H9 (cell line): ENCODE results near the gene PCDH9. TPM values are rescaled to one million over a fixed set of nuclear protein-coding genes. Genes with fewer than 3 reads are reported as not detected.

Experiments used
- DNase-seq: peaks from one replicate; pipeline ENCODE4 v3.0.0-alpha.2; 2017
- H2AFZ ChIP-seq: one replicate; pipeline ENCODE4 v1.6.1; 2013; ENCODE audit warnings: mild to moderate bottlenecking, low read length, control low read depth, moderate library complexity
- H2AK5ac ChIP-seq: 2 replicates; pipeline ENCODE4 v1.6.1; 2013; ENCODE audit warnings: low read length, control low read depth, mixed read lengths; ENCODE audit not compliant: insufficient read length
- H2BK120ac ChIP-seq: one replicate; pipeline ENCODE4 v1.6.1; 2013; ENCODE audit warnings: low read depth, mild to moderate bottlenecking, low read length, control low read depth, inconsistent platforms; ENCODE audit not compliant: poor library complexity, severe bottlenecking
- H2BK12ac ChIP-seq: 2 replicates; pipeline ENCODE4 v1.6.1; 2013; ENCODE audit warnings: low read length, control low read depth, mixed read lengths, low read depth; ENCODE audit not compliant: insufficient read length
- H2BK15ac ChIP-seq: 2 replicates; pipeline ENCODE4 v1.6.1; 2013; ENCODE audit warnings: low read depth, low read length, control low read depth
- H2BK20ac ChIP-seq: one replicate; pipeline ENCODE4 v1.6.1; 2013; ENCODE audit warnings: low read depth, mild to moderate bottlenecking, low read length, control low read depth, inconsistent platforms; ENCODE audit not compliant: poor library complexity, severe bottlenecking
- H2BK5ac ChIP-seq: 2 replicates; pipeline ENCODE4 v1.6.1; 2013; ENCODE audit warnings: low read length, control low read depth, mixed read lengths; ENCODE audit not compliant: insufficient read length
- H3K14ac ChIP-seq: 2 replicates; pipeline ENCODE4 v1.6.1; 2013; ENCODE audit warnings: low read length, control low read depth; ENCODE audit not compliant: insufficient read depth
- H3K18ac ChIP-seq: 2 replicates; pipeline ENCODE4 v1.6.1; 2013; ENCODE audit warnings: low read depth, mild to moderate bottlenecking, mixed read lengths, low read length, control low read depth; ENCODE audit not compliant: insufficient read length
- H3K23ac ChIP-seq: 2 replicates; pipeline ENCODE4 v1.6.1; 2013; ENCODE audit warnings: low read length, control low read depth, mixed read lengths, low read depth; ENCODE audit not compliant: insufficient read length
- H3K23me2 ChIP-seq: 2 replicates; pipeline ENCODE4 v1.6.1; 2013; ENCODE audit warnings: low read depth, mild to moderate bottlenecking, mixed read lengths, low read length, control low read depth; ENCODE audit not compliant: insufficient read length, poor library complexity, severe bottlenecking
- H3K27ac ChIP-seq: 2 replicates; pipeline ENCODE4 v1.5.1; 2013; ENCODE audit warnings: low read length, control low read depth, mixed read lengths, low read depth; ENCODE audit not compliant: insufficient read length
- H3K27me3 ChIP-seq: 2 replicates; pipeline ENCODE4 v1.6.1; 2013; ENCODE audit warnings: low read length, control low read depth, inconsistent platforms; ENCODE audit not compliant: insufficient read depth
- H3K4ac ChIP-seq: 2 replicates; pipeline ENCODE4 v1.6.1; 2013; ENCODE audit warnings: low read depth, mild to moderate bottlenecking, control low read depth, inconsistent platforms, low read length, moderate library complexity
- H3K4me1 ChIP-seq: 2 replicates; pipeline ENCODE4 v1.6.1; 2013; ENCODE audit warnings: low read length, control low read depth, inconsistent platforms; ENCODE audit not compliant: insufficient read depth
- H3K4me2 ChIP-seq: 2 replicates; pipeline ENCODE4 v1.6.1; 2013; ENCODE audit warnings: low read length, control low read depth, mixed read lengths; ENCODE audit not compliant: insufficient read length, insufficient read depth
- H3K56ac ChIP-seq: 2 replicates; pipeline ENCODE4 v1.6.1; 2013; ENCODE audit warnings: low read depth, mild to moderate bottlenecking, mixed read lengths, low read length, control low read depth; ENCODE audit not compliant: insufficient read length
- H3K79me1 ChIP-seq: 2 replicates; pipeline ENCODE4 v1.6.1; 2013; ENCODE audit warnings: low read depth, mild to moderate bottlenecking, moderate library complexity, low read length, control low read depth, inconsistent platforms; ENCODE audit not compliant: insufficient read depth, poor library complexity, severe bottlenecking
- H3K79me2 ChIP-seq: 2 replicates; pipeline ENCODE4 v1.6.1; 2013; ENCODE audit warnings: low read length, control low read depth, inconsistent platforms; ENCODE audit not compliant: insufficient read depth
- H3K9ac ChIP-seq: 2 replicates; pipeline ENCODE4 v1.6.1; 2013; ENCODE audit warnings: low read length, control low read depth, mixed read lengths; ENCODE audit not compliant: insufficient read length; ENCODE audit errors: extremely low read depth
- H3K9me3 ChIP-seq: one replicate; pipeline ENCODE4 v1.6.1; 2013; ENCODE audit warnings: low read depth, low read length, inconsistent platforms; ENCODE audit not compliant: control insufficient read depth
- H3T11ph ChIP-seq: one replicate; pipeline ENCODE4 v1.6.1; 2013; ENCODE audit warnings: mild to moderate bottlenecking, low read length, control low read depth, inconsistent platforms
- H4K20me1 ChIP-seq: one replicate; pipeline ENCODE4 v1.6.1; 2013; ENCODE audit not compliant: control insufficient read depth, insufficient read length, insufficient read depth
- H4K5ac ChIP-seq: 2 replicates; pipeline ENCODE4 v1.6.1; 2013; ENCODE audit warnings: low read depth, mild to moderate bottlenecking, mixed read lengths, low read length, control low read depth; ENCODE audit not compliant: insufficient read length
- H4K8ac ChIP-seq: replicated peaks from 2 replicates; pipeline ENCODE4 v1.6.1; 2013; ENCODE audit warnings: low read length, control low read depth, mixed read lengths, low read depth; ENCODE audit not compliant: insufficient read length
- H4K91ac ChIP-seq: 2 replicates; pipeline ENCODE4 v1.6.1; 2013; ENCODE audit warnings: low read depth, mild to moderate bottlenecking, moderate library complexity, mixed read lengths, low read length, control low read depth; ENCODE audit not compliant: insufficient read length
- H3K27ac Mint-ChIP-seq, 3 experiments: 2 replicates in 2 of 3; 3 replicates in 1 of 3; pipeline ENCODE4 v1.8.0; 2020 to 2021; ENCODE audit warnings: mixed read lengths in 3 of 3, mild to moderate bottlenecking in 1 of 3, moderate library complexity in 1 of 3
- H3K27me3 Mint-ChIP-seq: 2 replicates; pipeline ENCODE4 v1.8.0; 2021; ENCODE audit warnings: low read depth, mild to moderate bottlenecking, moderate library complexity, mixed read lengths
- H3K36me3 Mint-ChIP-seq, 3 experiments: 2 replicates in 2 of 3; 3 replicates in 1 of 3; pipeline ENCODE4 v1.8.0; 2020 to 2021; ENCODE audit warnings: low read depth in 3 of 3, mixed read lengths in 3 of 3; ENCODE audit not compliant: insufficient read depth in 1 of 3
- H3K4me1 Mint-ChIP-seq, 2 experiments: 2 replicates each; pipeline ENCODE4 v1.8.0; 2020; ENCODE audit warnings: mixed read lengths in 2 of 2
- H3K4me3 Mint-ChIP-seq, 2 experiments: 2 replicates in 1 of 2; 3 replicates in 1 of 2; pipeline ENCODE4 v1.8.0; 2020 to 2021; ENCODE audit warnings: mild to moderate bottlenecking in 2 of 2, mixed read lengths in 2 of 2, moderate library complexity in 1 of 2
- H3K9me3 Mint-ChIP-seq, 2 experiments: 2 replicates in 1 of 2; 3 replicates in 1 of 2; pipeline ENCODE4 v1.8.0; 2020; ENCODE audit warnings: mild to moderate bottlenecking in 2 of 2, mixed read lengths in 2 of 2, moderate library complexity in 1 of 2
- WGBS: extraction: QIAGEN DNeasy Blood & Tissue Kit; methylation state at CpG from one replicate; pipeline ENCODE4 v1.1.7; 2013; ENCODE audit warnings: missing lambda C conversion rate, low lambda C conversion rate, mixed read lengths; ENCODE audit not compliant: insufficient read length; ENCODE audit errors: extremely low coverage; 5-methylcytosine and 5-hydroxymethylcytosine counted together
- total RNA-seq: library from RNA; stranded (reverse); gene quantifications from 2 replicates; pipeline ENCODE4 v1.2.1, GENCODE V29; 2021
- TF ChIP-seq, protein P1 (sequence below): fragments of 200-600 bp; sonication (generic); conservative IDR thresholded peaks from 3 replicates; pipeline ENCODE4 v1.8.0; 2021; ENCODE audit warnings: antibody characterized with exemption, mild to moderate bottlenecking

The PCDH9 gene
- total RNA-seq, 1 experiment from 2014 or later = 0.11 TPM

DNA sequence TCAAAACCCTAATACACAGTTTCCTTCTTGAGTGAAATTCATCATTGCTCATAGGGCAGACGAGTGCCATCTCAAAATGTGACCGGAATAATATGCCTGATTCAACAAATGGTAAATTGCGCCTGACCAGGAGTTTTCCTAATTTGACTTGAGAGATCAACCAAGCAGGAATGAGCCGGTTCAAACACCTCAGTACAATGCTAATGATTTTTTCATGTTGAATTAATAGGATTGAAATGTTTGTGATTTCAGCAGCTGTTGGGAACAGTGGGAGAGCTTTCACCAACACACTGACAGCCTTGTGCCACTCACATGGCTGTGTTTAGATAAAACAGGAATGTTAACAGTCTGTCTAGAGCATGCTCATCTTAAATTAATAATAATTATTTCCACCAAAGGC lies 484.8 kb downstream of the PCDH9 start:
- no CpG with 5 or more reads among the region's 4 CpGs for WGBS
- no peaks in the 10 kb centered on the region for H3K23me2 ChIP-seq
- no peaks in the 10 kb centered on the region for H3K27me3 Mint-ChIP-seq
- no peak overlapping the region for H3K14ac ChIP-seq
- no peak overlapping the region for H2AK5ac ChIP-seq
- no peak overlapping the region for H2BK5ac ChIP-seq
- H3K36me3 Mint-ChIP-seq = no peaks in the 10 kb centered on the region; a peak in 1 of 7 replicates
- no peak overlapping the region for H3K18ac ChIP-seq
- no peaks in the 10 kb centered on the region for H3K9me3 ChIP-seq
- H3K56ac ChIP-seq = no peak overlapping the region
- H3K4me2 ChIP-seq = no peak overlapping the region
- no peak overlapping the region for H2BK12ac ChIP-seq
- DNase-seq = no peak
- H3K27ac Mint-ChIP-seq = no peak overlapping the region
- no peak overlapping the region for H2AFZ ChIP-seq
- no peaks in the 10 kb centered on the region for H3K79me2 ChIP-seq
- no peak overlapping the region for H3K4ac ChIP-seq
- H3K27me3 ChIP-seq = no peaks in the 10 kb centered on the region
- H4K8ac ChIP-seq = no peak overlapping the region
- no peak overlapping the region for H4K5ac ChIP-seq
- no peak overlapping the region for H3T11ph ChIP-seq
- H2BK15ac ChIP-seq = no peak overlapping the region
- H4K91ac ChIP-seq = no peak overlapping the region
- no peak overlapping the region for H3K9ac ChIP-seq
- H3K79me1 ChIP-seq = no peaks in the 10 kb centered on the region
- H4K20me1 ChIP-seq = no peaks in the 10 kb centered on the region
- H2BK20ac ChIP-seq = no peak overlapping the region
- no peak overlapping the region for H3K23ac ChIP-seq
- H3K4me3 Mint-ChIP-seq = no peak overlapping the region
- no peak overlapping the region for H2BK120ac ChIP-seq
- no peak overlapping the region for H3K27ac ChIP-seq
- TF ChIP-seq, protein P1, sequence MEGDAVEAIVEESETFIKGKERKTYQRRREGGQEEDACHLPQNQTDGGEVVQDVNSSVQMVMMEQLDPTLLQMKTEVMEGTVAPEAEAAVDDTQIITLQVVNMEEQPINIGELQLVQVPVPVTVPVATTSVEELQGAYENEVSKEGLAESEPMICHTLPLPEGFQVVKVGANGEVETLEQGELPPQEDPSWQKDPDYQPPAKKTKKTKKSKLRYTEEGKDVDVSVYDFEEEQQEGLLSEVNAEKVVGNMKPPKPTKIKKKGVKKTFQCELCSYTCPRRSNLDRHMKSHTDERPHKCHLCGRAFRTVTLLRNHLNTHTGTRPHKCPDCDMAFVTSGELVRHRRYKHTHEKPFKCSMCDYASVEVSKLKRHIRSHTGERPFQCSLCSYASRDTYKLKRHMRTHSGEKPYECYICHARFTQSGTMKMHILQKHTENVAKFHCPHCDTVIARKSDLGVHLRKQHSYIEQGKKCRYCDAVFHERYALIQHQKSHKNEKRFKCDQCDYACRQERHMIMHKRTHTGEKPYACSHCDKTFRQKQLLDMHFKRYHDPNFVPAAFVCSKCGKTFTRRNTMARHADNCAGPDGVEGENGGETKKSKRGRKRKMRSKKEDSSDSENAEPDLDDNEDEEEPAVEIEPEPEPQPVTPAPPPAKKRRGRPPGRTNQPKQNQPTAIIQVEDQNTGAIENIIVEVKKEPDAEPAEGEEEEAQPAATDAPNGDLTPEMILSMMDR = no peak
- H3K4me1 Mint-ChIP-seq = no peaks in the 10 kb centered on the region
- H3K4me1 ChIP-seq = no peaks in the 10 kb centered on the region
- H3K9me3 Mint-ChIP-seq = no peaks in the 10 kb centered on the region
